H1 (cell line): ENCODE results near the gene SLC25A21. TPM values are rescaled to one million over a fixed set of nuclear protein-coding genes. Genes with fewer than 3 reads are reported as not detected.

Experiments used
- CBX8 ChIP-seq: fragments of 300-800, 300-1000 bp; sonication (generic); IDR thresholded peaks from 2 replicates; pipeline ENCODE4 v1.7.1; 2016; ENCODE audit warnings: low read depth, low read length, borderline replicate concordance
- polyA plus RNA-seq, 7 experiments: library from polyadenylated mRNA; depleted of rRNA in 3 of 7; stranded (reverse) in 5 of 7; unstranded in 2 of 7; fragments of >200 nt in 5 of 7; fragments of 200-250 nt in 2 of 7; gene quantifications; 1 replicate in 5 of 7; 2 replicates in 1 of 7; 4 replicates in 1 of 7; pipeline versions ENCODE4 v1.2.1 to v1.2.3, GENCODE V29; 2011 to 2013; ENCODE audit warnings: missing spikeins in 2 of 7, mixed read lengths in 2 of 7
- total RNA-seq: library from RNA; stranded (reverse); fragmentation: NEBNext Ultra II Directional; extraction: Animal tissue kit (Norgen Biotek cat#: 25700); gene quantifications from 2 replicates; pipeline ENCODE4 v1.2.1, GENCODE V29; 2021

The SLC25A21 gene
- total and polyA plus RNA-seq, 2 of the 8 experiments (the other 6 are each of a cell fraction or from before 2014, with no cell fraction given) = 6.9 to 15.7 TPM

GRCh38 chr14:36781897-36782296 lies 390.5 kb downstream of the SLC25A21 start (continued):
- no peak for TF ChIP-seq CBX8
